Loucy (cell line): ENCODE data around the gene MAGEA6.

Experiments
- H2AFZ ChIP-seq: fragments of 200-600 bp; sonication (generic); 2 replicates; pipeline ENCODE4 v1.6.0; 2016; ENCODE audit warnings: antibody characterized with exemption, mild to moderate bottlenecking, low read length, moderate library complexity
- H3F3A ChIP-seq: fragments of 200-600 bp; 2 replicates; pipeline ENCODE4 v1.6.0; 2016; ENCODE audit warnings: antibody characterized with exemption, low read depth, mild to moderate bottlenecking
- H3K27me3 ChIP-seq: fragments of 200-600 bp; sonication (generic); 2 replicates; pipeline ENCODE4 v1.6.1; 2014; ENCODE audit warnings: low read length, mild to moderate bottlenecking; ENCODE audit not compliant: insufficient read depth, poor library complexity, severe bottlenecking
- H3K36me3 ChIP-seq: fragments of 200-600 bp; sonication (generic); 2 replicates; pipeline ENCODE4 v1.6.1; 2016; ENCODE audit warnings: low read length; ENCODE audit not compliant: insufficient read depth
- H3K4me1 ChIP-seq: fragments of 200-600 bp; sonication (generic); 2 replicates; pipeline ENCODE4 v1.5.1; 2014; ENCODE audit warnings: low read length, mild to moderate bottlenecking; ENCODE audit not compliant: insufficient read depth, poor library complexity, severe bottlenecking
- H3K4me2 ChIP-seq: fragments of 200-600 bp; sonication (generic); 2 replicates; pipeline ENCODE4 v1.6.0; 2014; ENCODE audit warnings: antibody characterized with exemption, low read length, low read depth, mild to moderate bottlenecking; ENCODE audit not compliant: poor library complexity, severe bottlenecking
- H3K4me3 ChIP-seq: fragments of 200-600 bp; sonication (generic); 2 replicates; pipeline ENCODE4 v1.5.1; 2014; ENCODE audit warnings: low read length, mild to moderate bottlenecking, mixed read lengths; ENCODE audit not compliant: poor library complexity, severe bottlenecking
- H3K79me2 ChIP-seq: fragments of 200-600 bp; sonication (generic); 2 replicates; pipeline ENCODE4 v1.6.1; 2014; ENCODE audit warnings: low read length; ENCODE audit not compliant: insufficient read depth
- H3K9ac ChIP-seq: fragments of 200-600 bp; sonication (generic); 2 replicates; pipeline ENCODE4 v1.6.0; 2014; ENCODE audit warnings: mild to moderate bottlenecking, low read depth, low read length, moderate library complexity; ENCODE audit not compliant: poor library complexity, severe bottlenecking
- H3K9me2 ChIP-seq: fragments of 200-600 bp; sonication (generic); replicated peaks from 2 replicates; pipeline ENCODE4 v1.6.1; 2016; ENCODE audit warnings: low read depth, low read length, mixed read lengths
- H3K9me3 ChIP-seq: fragments of 200-600 bp; sonication (generic); 2 replicates; pipeline ENCODE4 v1.6.1; 2014; ENCODE audit warnings: mild to moderate bottlenecking, antibody characterized with exemption, low read length, low read depth; ENCODE audit not compliant: insufficient read depth
- H4K20me1 ChIP-seq: fragments of 200-600 bp; sonication (generic); 2 replicates; pipeline ENCODE4 v1.6.0; 2014; ENCODE audit warnings: antibody characterized with exemption, low read length, mild to moderate bottlenecking; ENCODE audit not compliant: insufficient read depth, poor library complexity, severe bottlenecking
- EZH2phosphoT487 ChIP-seq: fragments of 200-600 bp; IDR thresholded peaks from 2 replicates; pipeline ENCODE4 v1.6.1; 2018; ENCODE audit warnings: antibody characterized with exemption, mild to moderate bottlenecking, moderate library complexity, borderline replicate concordance
- TF ChIP-seq, protein P1 (sequence below): fragments of 200-600 bp; sonication (generic); conservative IDR thresholded peaks from 2 replicates; pipeline ENCODE4 v1.5.1; 2014; ENCODE audit warnings: mild to moderate bottlenecking, antibody characterized with exemption, low read length

MAGEA6 gene

DNA sequence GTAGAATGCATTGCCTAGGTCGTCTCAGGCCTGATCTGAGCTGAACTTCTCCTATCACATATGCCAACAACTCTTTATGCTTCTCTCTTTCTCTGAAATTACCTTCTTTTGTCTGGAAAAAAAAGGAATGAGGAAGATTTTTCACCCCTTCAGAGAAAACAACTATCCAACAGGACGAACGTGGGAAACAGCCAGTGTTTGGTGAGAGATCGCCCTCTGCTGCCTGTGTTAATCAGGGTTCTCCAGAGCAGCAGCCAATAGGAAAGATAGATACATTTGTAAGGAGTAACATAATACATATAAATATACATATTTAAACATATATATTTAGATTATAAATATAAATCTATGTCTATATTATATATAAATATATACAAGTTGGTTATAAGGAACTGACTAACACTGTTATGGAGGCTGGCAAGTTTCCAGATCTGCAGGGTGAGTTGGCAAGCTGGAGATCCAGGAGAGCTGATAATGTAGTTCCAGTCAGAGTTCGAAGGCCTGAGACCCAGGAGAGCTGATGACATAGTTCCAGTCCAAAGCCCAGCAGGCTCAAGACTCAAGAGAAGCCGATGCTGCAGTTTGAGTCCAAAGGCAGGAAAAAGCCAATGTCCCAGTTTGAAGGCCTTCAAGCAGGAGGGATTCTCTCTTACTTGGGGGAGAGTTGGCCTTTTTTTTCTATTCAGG, 47.7 kb upstream of the MAGEA6 start:
- Histone ChIP-seq H2AFZ (peak overlapping the region; percentile 84), H3F3A (no peaks in the 10 kb centered on the region), H3K4me1 (peaks cover 27% of the 10 kb centered on the region), H4K20me1 (no peaks in the 10 kb centered on the region), H3K36me3 (no peaks in the 10 kb centered on the region), H3K4me3 (peak overlapping the region; percentile 39), H3K4me2 (peak overlapping the region; percentile 29), H3K9me2 (no peaks in the 10 kb centered on the region), H3K9me3 (no peaks in the 10 kb centered on the region), H3K27me3 (no peaks in the 10 kb centered on the region), H3K79me2 (no peaks in the 10 kb centered on the region), H3K9ac (no peak overlapping the region)
- no peak for TF ChIP-seq EZH2phosphoT487
- TF ChIP-seq, protein P1, sequence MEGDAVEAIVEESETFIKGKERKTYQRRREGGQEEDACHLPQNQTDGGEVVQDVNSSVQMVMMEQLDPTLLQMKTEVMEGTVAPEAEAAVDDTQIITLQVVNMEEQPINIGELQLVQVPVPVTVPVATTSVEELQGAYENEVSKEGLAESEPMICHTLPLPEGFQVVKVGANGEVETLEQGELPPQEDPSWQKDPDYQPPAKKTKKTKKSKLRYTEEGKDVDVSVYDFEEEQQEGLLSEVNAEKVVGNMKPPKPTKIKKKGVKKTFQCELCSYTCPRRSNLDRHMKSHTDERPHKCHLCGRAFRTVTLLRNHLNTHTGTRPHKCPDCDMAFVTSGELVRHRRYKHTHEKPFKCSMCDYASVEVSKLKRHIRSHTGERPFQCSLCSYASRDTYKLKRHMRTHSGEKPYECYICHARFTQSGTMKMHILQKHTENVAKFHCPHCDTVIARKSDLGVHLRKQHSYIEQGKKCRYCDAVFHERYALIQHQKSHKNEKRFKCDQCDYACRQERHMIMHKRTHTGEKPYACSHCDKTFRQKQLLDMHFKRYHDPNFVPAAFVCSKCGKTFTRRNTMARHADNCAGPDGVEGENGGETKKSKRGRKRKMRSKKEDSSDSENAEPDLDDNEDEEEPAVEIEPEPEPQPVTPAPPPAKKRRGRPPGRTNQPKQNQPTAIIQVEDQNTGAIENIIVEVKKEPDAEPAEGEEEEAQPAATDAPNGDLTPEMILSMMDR: peak; percentile 62

DNA sequence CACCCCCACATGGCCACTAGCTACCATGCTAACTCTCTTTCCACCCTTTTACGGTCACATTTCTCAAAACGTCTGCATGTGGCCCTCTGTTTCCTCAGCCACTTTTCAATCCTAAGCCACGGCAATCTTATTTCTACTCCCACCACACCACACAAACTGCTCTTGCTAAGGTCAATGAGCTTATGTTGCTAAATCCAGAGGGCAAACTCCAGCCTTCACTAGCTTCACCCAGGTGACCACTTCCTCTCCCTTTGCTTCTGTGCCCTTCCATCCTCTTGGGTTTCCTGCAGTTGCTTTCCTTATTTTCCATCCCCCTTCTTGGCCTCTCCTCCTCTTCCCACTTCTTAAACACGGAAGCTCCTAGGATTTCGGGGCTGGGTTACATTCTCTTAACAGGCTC, 44.6 kb upstream of the MAGEA6 start:
- Histone ChIP-seq H3K9ac (peak overlapping the region; percentile 62), H3K9me2 (no peaks in the 10 kb centered on the region), H3K27me3 (no peaks in the 10 kb centered on the region), H3K4me3 (peak overlapping the region; percentile 71), H4K20me1 (no peaks in the 10 kb centered on the region), H3K36me3 (no peaks in the 10 kb centered on the region), H3K4me2 (peak overlapping the region; percentile 85), H3K9me3 (no peaks in the 10 kb centered on the region), H3K4me1 (peaks cover 31% of the 10 kb centered on the region), H2AFZ (peak overlapping the region; percentile 69), H3F3A (no peaks in the 10 kb centered on the region), H3K79me2 (no peaks in the 10 kb centered on the region)
- no peak for TF ChIP-seq EZH2phosphoT487
- TF ChIP-seq, protein P1: no peak

DNA sequence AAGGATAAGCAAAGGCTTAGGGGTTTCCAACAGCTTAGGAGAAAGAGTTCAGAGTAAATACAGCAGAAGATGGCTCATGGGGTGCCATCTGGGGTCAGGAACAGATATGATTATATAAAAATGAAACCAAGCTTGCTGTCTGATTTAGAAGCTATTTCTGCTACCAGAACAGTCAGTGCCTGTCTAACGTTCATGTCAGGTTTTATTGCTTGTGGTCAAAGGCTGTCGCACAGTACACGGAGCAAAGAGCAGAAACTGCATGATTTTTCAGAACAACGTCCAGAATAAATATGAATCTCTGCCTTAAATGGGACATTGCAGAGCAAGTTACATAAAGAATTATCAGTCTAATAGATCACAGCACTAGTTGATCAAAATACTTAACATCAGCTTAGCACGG, 43.7 kb upstream of the MAGEA6 start:
- no peaks in the 10 kb centered on the region for H3K79me2 ChIP-seq
- H3K27me3 ChIP-seq: no peaks in the 10 kb centered on the region
- no peaks in the 10 kb centered on the region for H3K9me3 ChIP-seq
- no peaks in the 10 kb centered on the region for H3K36me3 ChIP-seq
- H3K9ac ChIP-seq: peak overlapping the region; percentile 62
- H3F3A ChIP-seq: no peaks in the 10 kb centered on the region
- peak overlapping the region; percentile 71 for H3K4me3 ChIP-seq
- H3K4me2 ChIP-seq: peak overlapping the region; percentile 85
- no peaks in the 10 kb centered on the region for H4K20me1 ChIP-seq
- H3K9me2 ChIP-seq: no peaks in the 10 kb centered on the region
- peak overlapping the region; percentile 69 for H2AFZ ChIP-seq
- TF ChIP-seq EZH2phosphoT487: no peak
- peaks cover 31% of the 10 kb centered on the region for H3K4me1 ChIP-seq

DNA sequence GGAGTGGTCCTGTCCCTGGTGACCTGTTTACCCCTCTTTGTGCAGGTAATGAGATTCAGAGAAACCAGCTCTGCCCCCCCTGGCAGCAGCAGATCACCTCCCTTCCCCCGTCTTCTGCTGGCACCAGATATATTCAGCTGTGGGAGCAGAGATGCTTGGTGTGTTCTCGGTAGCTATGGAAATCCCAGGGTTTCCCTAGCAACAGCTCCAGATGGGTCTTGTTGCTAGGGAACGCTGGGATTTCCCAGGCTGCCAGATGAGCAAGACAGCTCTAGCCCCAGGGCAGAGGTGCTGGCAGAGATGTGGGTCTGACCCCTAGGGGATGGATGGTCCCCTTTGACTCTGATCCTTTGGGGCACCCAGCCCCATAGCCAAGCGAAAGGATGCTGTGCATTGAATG, 40.9 kb upstream of the MAGEA6 start:
- no peaks in the 10 kb centered on the region for H3K9me3 ChIP-seq
- no peaks in the 10 kb centered on the region for H3K79me2 ChIP-seq
- no peak for TF ChIP-seq EZH2phosphoT487
- TF ChIP-seq, protein P1: no peak
- peaks cover 31% of the 10 kb centered on the region for H3K4me1 ChIP-seq
- H3K27me3 ChIP-seq: no peaks in the 10 kb centered on the region
- no peak overlapping the region for H3K4me2 ChIP-seq
- H3K4me3 ChIP-seq: no peak overlapping the region
- H3K9me2 ChIP-seq: no peaks in the 10 kb centered on the region
- H2AFZ ChIP-seq: no peak overlapping the region
- H3F3A ChIP-seq: no peaks in the 10 kb centered on the region
- no peaks in the 10 kb centered on the region for H4K20me1 ChIP-seq
- no peak overlapping the region for H3K9ac ChIP-seq
- no peaks in the 10 kb centered on the region for H3K36me3 ChIP-seq
